ENCODE measurements around the gene ERBB3.

DNA sequence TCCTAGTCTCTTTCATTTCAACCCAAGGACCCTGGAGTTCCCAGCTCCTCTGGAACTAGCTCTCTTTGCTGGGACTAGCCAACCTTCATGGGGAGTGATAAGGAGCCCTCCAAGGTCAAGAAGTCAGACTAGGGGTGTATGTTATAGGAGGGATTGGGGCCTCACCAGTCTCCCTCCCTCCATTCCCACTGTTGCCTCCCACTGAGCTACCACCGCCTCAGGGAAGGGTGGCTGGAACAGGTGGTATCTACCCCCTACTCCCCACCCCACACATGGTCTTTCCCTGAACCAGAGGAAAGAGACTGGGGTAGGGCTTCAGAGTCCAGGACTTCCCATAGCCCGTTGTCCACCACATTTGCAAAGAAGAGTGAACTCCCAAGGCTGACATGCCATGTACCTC lies 2.4 kb downstream of the ERBB3 start:
- TF ChIP-seq CTCF (IDR thresholded peaks at IDR 0.05) (no peak), POLR2A (IDR thresholded peaks at IDR 0.05) (no peak), POLR2AphosphoS5 (IDR thresholded peaks at IDR 0.05) (no peak)

Data from breast epithelium (tissue), 3 donors.